SK-N-MC (cell line): Measurements from ENCODE around the gene CPT1C.

Experiments
- EZH2 ChIP-seq: fragments of 200-600 bp; sonication (generic); IDR thresholded peaks from one replicate; pipeline ENCODE4 v1.6.1; 2017; ENCODE audit warnings: antibody characterized with exemption
- FOXP2 ChIP-seq: optimal IDR thresholded peaks from 2 replicates; pipeline ENCODE3; 2011; ENCODE audit warnings: mild to moderate bottlenecking, moderate library complexity; ENCODE audit not compliant: insufficient read depth; ENCODE audit errors: extremely low read length, control extremely low read depth
- POLR2AphosphoS5 ChIP-seq: IDR thresholded peaks from 2 replicates; pipeline ENCODE4 v1.6.1; 2012; ENCODE audit warnings: mild to moderate bottlenecking, low read depth, low read length, borderline replicate concordance

GRCh38 chr19:49730166-49730565 lies 39.2 kb downstream of the CPT1C start:
- TF ChIP-seq POLR2AphosphoS5 (no peak), EZH2 (no peak), FOXP2 (no peak)
